DMS114 treated with DMSO at 0.1 percent for 48 hours (cell line): ENCODE results near the gene ZDBF2.
"Not testable (repeated sequence)": the region's sequence is repeated elsewhere in the genome, so short reads cannot be mapped to it uniquely, and the experiment has no call there.

Source experiments
- DNase-seq: peaks from one replicate; lab custom pipeline; 2025; ENCODE audit not compliant: unreplicated experiment; lab: John Stamatoyannopoulos, UW

ZDBF2 gene

GRCh38 chr2:206259376-206260187 is 14.9 kb upstream of the ZDBF2 start:
- no peak for DNase-seq

- DNase-seq, result no peak
Observed at GRCh38 chr2:206260188-206261012, 14.1 kb upstream of the ZDBF2 start.

GRCh38 chr2:206263959-206264603 is 10.4 kb upstream of the ZDBF2 start:
- no peak for DNase-seq

GRCh38 chr2:206266130-206267125 is 8.0 kb upstream of the ZDBF2 start:
- no peak for DNase-seq

GRCh38 chr2:206267567-206267966 is 6.9 kb upstream of the ZDBF2 start:
- no peak for DNase-seq

GRCh38 chr2:206271065-206271464 is 3.4 kb upstream of the ZDBF2 start:
- no peak for DNase-seq

- no peak for DNase-seq
Observed at GRCh38 chr2:206273905-206274304, 558 bp upstream of the ZDBF2 start.

- no peak for DNase-seq
Observed at GRCh38 chr2:206275312-206276055, 1.0 kb downstream of the ZDBF2 start.

- DNase-seq, result no peak
Observed at GRCh38 chr2:206276169-206276942, 1.9 kb downstream of the ZDBF2 start.

- no peak for DNase-seq
Observed at GRCh38 chr2:206277503-206277902, 3.0 kb downstream of the ZDBF2 start.

- DNase-seq, result no peak
Observed at GRCh38 chr2:206282746-206283145, 8.3 kb downstream of the ZDBF2 start.

GRCh38 chr2:206287197-206287596 is 12.7 kb downstream of the ZDBF2 start:
- DNase-seq, result no peak

- DNase-seq, result no peak
Observed at GRCh38 chr2:206289391-206289790, 14.9 kb downstream of the ZDBF2 start.

- DNase-seq, result no peak
Observed at GRCh38 chr2:206296128-206296527, 21.7 kb downstream of the ZDBF2 start.

- not testable (repeated sequence) for DNase-seq
Observed at GRCh38 chr2:206299608-206300007, 25.1 kb downstream of the ZDBF2 start.

- DNase-seq, result no peak
Observed at GRCh38 chr2:206305523-206306245, 31.2 kb downstream of the ZDBF2 start.

- no peak for DNase-seq
Observed at GRCh38 chr2:206311026-206311425, 36.6 kb downstream of the ZDBF2 start.

- DNase-seq, result no peak
Observed at GRCh38 chr2:206316141-206316540, 41.7 kb downstream of the ZDBF2 start.
